Neural cell (in vitro differentiated cells): ENCODE results near the gene COG6.

Source experiments
- CTCF ChIP-seq: fragments of 450-650 bp; IDR thresholded peaks from 2 replicates; pipeline ENCODE4 v1.5.1; 2014; ENCODE audit warnings: antibody characterized with exemption, mild to moderate bottlenecking, moderate library complexity; ENCODE audit not compliant: poor library complexity, severe bottlenecking
- EZH2 ChIP-seq: fragments of 200-600, 300-800 bp; shearing (Covaris generic), sonication (generic); IDR thresholded peaks from 2 replicates; pipeline ENCODE4 v1.6.1; 2014; ENCODE audit warnings: antibody characterized with exemption, low read length, borderline replicate concordance, mild to moderate bottlenecking; ENCODE audit not compliant: insufficient read depth, poor library complexity, severe bottlenecking
- POLR2AphosphoS5 ChIP-seq: IDR thresholded peaks from 2 replicates; pipeline ENCODE4 v1.6.1; 2012
- RAD21 ChIP-seq: fragments of 450-650 bp; conservative IDR thresholded peaks from 2 replicates; pipeline ENCODE4 v1.6.1; 2014; ENCODE audit warnings: antibody characterized with exemption, mild to moderate bottlenecking, moderate library complexity

- TF ChIP-seq POLR2AphosphoS5 (no peak), RAD21 (no peak), CTCF (no peak), EZH2 (no peak)
Measured at GRCh38 chr13:39655041-39655568, 357 bp upstream of the COG6 start.
